ENCODE measurements around the gene ELMO1. TPM values are rescaled to one million over a fixed set of nuclear protein-coding genes. Genes with fewer than 3 reads are reported as not detected.
A peak's percentile ranks its signal among the peaks of the same experiment; 100 is the strongest.

Gene ELMO1
- total and polyA plus RNA-seq, 2 experiments from 2014 or later = 9.6 to 10.8 TPM

- TF ChIP-seq CTCF (IDR thresholded peaks at IDR 0.05; ENCODE audit: low read depth, low read length) = no peak
- Histone ChIP-seq H3K4me1 (ENCODE audit: low read depth) (peaks cover 12% of the 10 kb centered on the region), H3K4me3 (no peak overlapping the region), H3K27ac (peak overlapping the region; percentile 59), H3K36me3 (no peaks in the 10 kb centered on the region), H3K9me3 (ENCODE audit: low read depth) (no peaks in the 10 kb centered on the region), H3K27me3 (no peaks in the 10 kb centered on the region)
- DNase-seq (ENCODE audit: low read depth in 1 of 2, low spot score in 1 of 2) = no peak
These were observed 416.4 kb downstream of the ELMO1 start for GRCh38 chr7:37032258-37032601.

GRCh38 chr7:37031571-37032257 is 416.9 kb downstream of the ELMO1 start:
- peaks cover 17% of the 10 kb centered on the region for H3K4me1 ChIP-seq (ENCODE audit: low read depth)
- TF ChIP-seq CTCF (IDR thresholded peaks at IDR 0.05; ENCODE audit: low read depth, low read length) = no peak
- H3K9me3 ChIP-seq (ENCODE audit: low read depth) = no peaks in the 10 kb centered on the region
- no peaks in the 10 kb centered on the region for H3K36me3 ChIP-seq
- peak in 1 of 2 donors; percentile 98 for DNase-seq (ENCODE audit: low read depth in 1 of 2, low spot score in 1 of 2)
- H3K27ac ChIP-seq = no peak overlapping the region
- no peak overlapping the region for H3K4me3 ChIP-seq
- H3K27me3 ChIP-seq = no peaks in the 10 kb centered on the region

- DNase-seq (ENCODE audit: low read depth in 1 of 2, low spot score in 1 of 2) = no peak
- TF ChIP-seq CTCF (IDR thresholded peaks at IDR 0.05; ENCODE audit: low read depth, low read length) = no peak
- no peaks in the 10 kb centered on the region for H3K9me3 ChIP-seq (ENCODE audit: low read depth)
- no peak overlapping the region for H3K4me3 ChIP-seq
- no peaks in the 10 kb centered on the region for H3K36me3 ChIP-seq
- no peaks in the 10 kb centered on the region for H3K27me3 ChIP-seq
- peaks cover 18% of the 10 kb centered on the region for H3K4me1 ChIP-seq (ENCODE audit: low read depth)
- no peak overlapping the region for H3K27ac ChIP-seq
These were observed 419.7 kb downstream of the ELMO1 start for GRCh38 chr7:37028909-37029440.

- Histone ChIP-seq H3K27me3 (no peaks in the 10 kb centered on the region), H3K4me3 (no peak overlapping the region), H3K36me3 (no peaks in the 10 kb centered on the region), H3K9me3 (ENCODE audit: low read depth) (no peaks in the 10 kb centered on the region), H3K4me1 (ENCODE audit: low read depth) (peaks cover 16% of the 10 kb centered on the region), H3K27ac (no peak overlapping the region)
- DNase-seq (ENCODE audit: low read depth in 1 of 2, low spot score in 1 of 2) = no peak
- TF ChIP-seq CTCF (IDR thresholded peaks at IDR 0.05; ENCODE audit: low read depth, low read length) = no peak
These were observed 420.9 kb downstream of the ELMO1 start for GRCh38 chr7:37027557-37028341.

- no peak for TF ChIP-seq CTCF (IDR thresholded peaks at IDR 0.05; ENCODE audit: low read depth, low read length)
- H3K4me3 ChIP-seq = no peak overlapping the region
- no peak for DNase-seq (ENCODE audit: low read depth in 1 of 2, low spot score in 1 of 2)
- no peaks in the 10 kb centered on the region for H3K27me3 ChIP-seq
- H3K36me3 ChIP-seq = no peaks in the 10 kb centered on the region
- H3K4me1 ChIP-seq (ENCODE audit: low read depth) = peaks cover 10% of the 10 kb centered on the region
- H3K27ac ChIP-seq = no peak overlapping the region
- H3K9me3 ChIP-seq (ENCODE audit: low read depth) = no peaks in the 10 kb centered on the region
These were observed 421.6 kb downstream of the ELMO1 start for GRCh38 chr7:37027104-37027503.
